ENCODE measurements around the gene AQP6. TPM values are rescaled to one million over a fixed set of nuclear protein-coding genes. Genes with fewer than 3 reads are reported as not detected.

The AQP6 gene
- total RNA-seq, 1 experiment from 2014 or later = not detected

DNA sequence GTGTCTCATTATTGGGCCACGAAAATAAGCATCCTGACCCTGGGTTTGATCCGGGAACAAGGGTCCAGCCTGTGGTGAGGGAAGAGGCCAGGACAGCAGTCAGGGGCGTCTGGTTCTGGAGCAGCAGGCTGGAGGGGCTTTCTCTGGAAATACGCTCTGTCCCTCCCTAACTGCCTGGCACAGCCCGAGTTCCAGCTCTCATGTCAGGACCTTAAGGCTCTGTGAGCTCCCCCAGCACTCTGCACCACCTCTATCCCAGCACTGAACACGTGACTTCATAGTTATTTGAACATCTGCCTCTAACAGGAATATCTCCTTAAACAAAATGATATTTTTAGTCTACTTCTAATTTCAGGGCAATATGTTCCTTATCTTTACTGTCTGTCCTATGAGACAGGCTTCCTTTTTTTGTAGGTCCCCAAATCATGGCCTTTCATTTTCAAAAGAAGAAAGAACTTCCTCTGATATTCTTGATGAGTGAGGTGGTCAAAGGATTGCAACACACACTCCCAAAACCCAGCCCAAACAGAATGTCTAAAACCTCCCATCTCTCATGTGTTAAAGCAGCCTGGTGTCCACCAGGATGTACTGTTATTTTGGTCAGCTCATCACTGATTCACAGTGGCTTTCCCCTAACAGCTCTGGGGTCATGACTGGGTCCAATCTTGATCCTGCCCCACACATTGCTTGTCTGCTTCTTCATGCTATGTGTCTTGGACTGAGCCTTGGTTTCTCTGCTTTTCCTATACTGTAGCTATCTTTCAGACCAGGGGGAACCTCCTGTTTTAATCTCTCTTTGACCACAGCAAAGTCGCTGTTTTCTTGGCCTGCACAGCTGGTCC lies 9.7 kb downstream of the AQP6 start:
- intact Hi-C loops (cut with micrococcal nuclease) = no loop called here
- TF ChIP-seq, protein P1, sequence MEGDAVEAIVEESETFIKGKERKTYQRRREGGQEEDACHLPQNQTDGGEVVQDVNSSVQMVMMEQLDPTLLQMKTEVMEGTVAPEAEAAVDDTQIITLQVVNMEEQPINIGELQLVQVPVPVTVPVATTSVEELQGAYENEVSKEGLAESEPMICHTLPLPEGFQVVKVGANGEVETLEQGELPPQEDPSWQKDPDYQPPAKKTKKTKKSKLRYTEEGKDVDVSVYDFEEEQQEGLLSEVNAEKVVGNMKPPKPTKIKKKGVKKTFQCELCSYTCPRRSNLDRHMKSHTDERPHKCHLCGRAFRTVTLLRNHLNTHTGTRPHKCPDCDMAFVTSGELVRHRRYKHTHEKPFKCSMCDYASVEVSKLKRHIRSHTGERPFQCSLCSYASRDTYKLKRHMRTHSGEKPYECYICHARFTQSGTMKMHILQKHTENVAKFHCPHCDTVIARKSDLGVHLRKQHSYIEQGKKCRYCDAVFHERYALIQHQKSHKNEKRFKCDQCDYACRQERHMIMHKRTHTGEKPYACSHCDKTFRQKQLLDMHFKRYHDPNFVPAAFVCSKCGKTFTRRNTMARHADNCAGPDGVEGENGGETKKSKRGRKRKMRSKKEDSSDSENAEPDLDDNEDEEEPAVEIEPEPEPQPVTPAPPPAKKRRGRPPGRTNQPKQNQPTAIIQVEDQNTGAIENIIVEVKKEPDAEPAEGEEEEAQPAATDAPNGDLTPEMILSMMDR (IDR thresholded peaks at IDR 0.05; ENCODE audit: unreplicated experiment) = no peak
- BruUV-seq (replicated peaks) = no TSS peak
- Mint-ChIP-seq H3K27me3 (ENCODE audit: insufficient read depth, unreplicated experiment) (no peaks in the 10 kb centered on the region), H3K9me3 (ENCODE audit: unreplicated experiment) (no peaks in the 10 kb centered on the region), H3K27ac (ENCODE audit: low read depth, unreplicated experiment) (no peak overlapping the region), H3K36me3 (ENCODE audit: insufficient read depth, unreplicated experiment) (peaks cover 7% of the 10 kb centered on the region), H3K4me3 (ENCODE audit: unreplicated experiment) (no peak overlapping the region), H3K4me1 (ENCODE audit: insufficient read depth, unreplicated experiment) (peaks cover 5% of the 10 kb centered on the region)
- ChIA-PET POLR2A (interaction anchor here (0.7 to 1.5 kb wide), 2 partner anchors 34 to 76 kb away, joined by 3 to 5 read pairs; no protein-coding TSS in a partner anchor), CTCF (interaction anchor here (0.7 to 9.4 kb wide), 6 partner anchors 15 to 123 kb away, joined by 3 to 92 read pairs (median 7); no protein-coding TSS in a partner anchor)
- no peak for DNase-seq (ENCODE audit: unreplicated experiment)

GRCh38 chr12:49983892-49984291 lies 11.1 kb downstream of the AQP6 start:
- H3K36me3 Mint-ChIP-seq (ENCODE audit: insufficient read depth, unreplicated experiment) = peaks cover 21% of the 10 kb centered on the region
- no peaks in the 10 kb centered on the region for H3K27me3 Mint-ChIP-seq (ENCODE audit: insufficient read depth, unreplicated experiment)
- intact Hi-C loops (cut with micrococcal nuclease) = no loop called here
- BruUV-seq (replicated peaks) = no TSS peak
- H3K27ac Mint-ChIP-seq (ENCODE audit: low read depth, unreplicated experiment) = no peak overlapping the region
- peak; percentile 45 for DNase-seq (ENCODE audit: unreplicated experiment)
- no peaks in the 10 kb centered on the region for H3K9me3 Mint-ChIP-seq (ENCODE audit: unreplicated experiment)
- peaks cover 5% of the 10 kb centered on the region for H3K4me1 Mint-ChIP-seq (ENCODE audit: insufficient read depth, unreplicated experiment)
- no peak overlapping the region for H3K4me3 Mint-ChIP-seq (ENCODE audit: unreplicated experiment)
- ChIA-PET CTCF (interaction anchor here (0.6 to 9.4 kb wide), 6 partner anchors 9 to 101 kb away, joined by 3 to 92 read pairs (median 7); no protein-coding TSS in a partner anchor), POLR2A (interaction anchor here (0.6 to 1.5 kb wide), 3 partner anchors 10 to 33 kb away, joined by 3 to 5 read pairs (median 4); no protein-coding TSS in a partner anchor)
- TF ChIP-seq, protein P1 (IDR thresholded peaks at IDR 0.05; ENCODE audit: unreplicated experiment) = no peak

DNA sequence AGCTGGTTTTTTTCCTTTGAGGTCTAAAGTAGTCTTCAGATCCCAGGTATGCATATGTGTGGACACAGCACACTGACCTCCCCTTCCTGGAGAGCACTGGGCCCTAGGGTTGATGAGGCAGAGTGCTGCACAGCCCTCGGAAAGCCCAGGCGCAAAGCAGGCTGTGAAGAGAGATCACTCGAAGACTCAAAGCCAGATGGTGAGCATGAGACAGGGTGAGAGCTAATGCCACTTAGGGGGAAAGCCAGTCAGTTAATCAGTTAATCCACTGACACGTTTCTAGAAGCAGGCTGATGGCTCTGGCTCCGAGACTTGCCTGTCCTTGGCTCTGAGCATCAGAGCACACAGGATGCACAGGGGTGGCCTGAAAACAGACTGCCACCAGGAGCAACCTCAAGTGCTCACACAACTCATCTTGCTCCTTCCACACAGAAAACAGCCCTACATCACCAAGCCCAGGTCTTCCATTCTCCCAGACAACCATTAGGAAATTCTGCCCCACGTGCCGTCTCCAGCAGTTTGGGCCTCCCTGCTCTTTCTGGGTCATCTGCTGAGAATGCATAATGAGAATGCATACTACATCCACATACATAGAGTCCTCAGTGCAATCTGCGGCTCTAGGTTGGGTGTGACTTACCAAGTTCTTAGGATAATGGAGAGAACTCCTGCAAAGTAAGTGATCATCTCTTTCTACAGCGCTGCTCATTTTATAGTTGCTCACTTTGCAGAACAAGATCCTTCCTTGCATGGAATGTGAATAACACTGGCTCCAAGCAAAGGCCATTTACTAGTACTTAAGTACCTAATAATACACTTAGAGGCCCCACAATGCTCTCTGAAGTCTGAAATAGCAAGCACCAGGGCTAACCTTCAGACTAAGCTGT lies 12.0 kb downstream of the AQP6 start:
- no peak overlapping the region for H3K4me3 Mint-ChIP-seq (ENCODE audit: unreplicated experiment)
- H3K36me3 Mint-ChIP-seq (ENCODE audit: insufficient read depth, unreplicated experiment) = peaks cover 24% of the 10 kb centered on the region
- H3K4me1 Mint-ChIP-seq (ENCODE audit: insufficient read depth, unreplicated experiment) = peaks cover 8% of the 10 kb centered on the region
- CTCF ChIA-PET = interaction anchor here (0.7 to 9.4 kb wide), 8 partner anchors 10 to 148 kb away, joined by 3 to 92 read pairs (median 4); no protein-coding TSS in a partner anchor
- H3K9me3 Mint-ChIP-seq (ENCODE audit: unreplicated experiment) = no peaks in the 10 kb centered on the region
- intact Hi-C loops (cut with micrococcal nuclease) = no loop called here
- BruUV-seq (replicated peaks) = no TSS peak
- H3K27me3 Mint-ChIP-seq (ENCODE audit: insufficient read depth, unreplicated experiment) = no peaks in the 10 kb centered on the region
- TF ChIP-seq, protein P1 (IDR thresholded peaks at IDR 0.05; ENCODE audit: unreplicated experiment) = no peak
- DNase-seq (ENCODE audit: unreplicated experiment) = no peak
- no peak overlapping the region for H3K27ac Mint-ChIP-seq (ENCODE audit: low read depth, unreplicated experiment)
- POLR2A ChIA-PET = interaction anchor here (0.6 to 1.5 kb wide), 3 partner anchors 15 to 128 kb away, joined by 3 to 5 read pairs (median 4); partner anchors contain the start of gene COX14

All from MCF 10A (cell line).